MM.1S (cell line): Measurements from ENCODE around the gene PPP1R14C.

ENCODE experiments used
- CTCF ChIP-seq: fragments of 300-600 bp; sonication (generic); IDR thresholded peaks from 2 replicates; pipeline ENCODE4 v1.5.1; 2016; ENCODE audit warnings: antibody characterized with exemption, low read length, mixed read lengths
- EZH2 ChIP-seq: fragments of 300-600 bp; sonication (generic); optimal IDR thresholded peaks from 2 replicates; pipeline ENCODE3; 2017; ENCODE audit warnings: low read depth, mild to moderate bottlenecking, antibody characterized with exemption, low read length, mixed read lengths
- EZH2phosphoT487 ChIP-seq: fragments of 300-600 bp; sonication (generic); IDR thresholded peaks from 2 replicates; pipeline ENCODE4 v1.6.1; 2018; ENCODE audit warnings: antibody characterized with exemption, low read length

- TF ChIP-seq CTCF (no peak), EZH2 (no peak), EZH2phosphoT487 (no peak)
Measured at GRCh38 chr6:150129616-150130505, 13.0 kb upstream of the PPP1R14C start.
